Neural progenitor cell (in vitro differentiated cells): ENCODE measurements around the gene KLF16. TPM values are rescaled to one million over a fixed set of nuclear protein-coding genes. Genes with fewer than 3 reads are reported as not detected.
A peak's percentile ranks its signal among the peaks of the same experiment; 100 is the strongest.

Experiments used
- DNase-seq: peaks from one replicate; pipeline ENCODE4 v3.0.0-alpha.2; 2016; ENCODE audit warnings: low spot score
- H2AFZ ChIP-seq: fragments of 200-600 bp; sonication (generic); replicated peaks from 2 replicates; pipeline ENCODE4 v1.6.1; 2016; ENCODE audit warnings: antibody characterized with exemption
- H3F3A ChIP-seq: fragments of 200-600 bp; sonication (generic); 2 replicates; pipeline ENCODE4 v1.6.1; 2016; ENCODE audit warnings: antibody characterized with exemption, low read depth
- H3K27ac ChIP-seq: fragments of 200-600 bp; sonication (generic); 2 replicates; pipeline ENCODE4 v1.5.1; 2016; ENCODE audit warnings: mild to moderate bottlenecking
- H3K27me3 ChIP-seq: fragments of 200-600 bp; sonication (generic); 2 replicates; pipeline ENCODE4 v1.6.1; 2016; ENCODE audit warnings: mild to moderate bottlenecking, moderate library complexity
- H3K36me3 ChIP-seq: fragments of 200-600 bp; sonication (generic); 2 replicates; pipeline ENCODE4 v1.5.1; 2016
- H3K4me1 ChIP-seq: fragments of 200-600 bp; sonication (generic); 2 replicates; pipeline ENCODE4 v1.6.1; 2016; ENCODE audit warnings: mixed run types
- H3K4me2 ChIP-seq: fragments of 200-600 bp; sonication (generic); 2 replicates; pipeline ENCODE4 v1.6.1; 2016
- H3K4me3 ChIP-seq: fragments of 200-600 bp; sonication (generic); 2 replicates; pipeline ENCODE4 v1.5.1; 2016
- H3K79me2 ChIP-seq: fragments of 200-600 bp; sonication (generic); 2 replicates; pipeline ENCODE4 v1.6.1; 2016; ENCODE audit warnings: low read depth
- H3K9ac ChIP-seq: fragments of 200-600 bp; sonication (generic); 2 replicates; pipeline ENCODE4 v1.6.1; 2016
- H3K9me3 ChIP-seq: fragments of 200-600 bp; sonication (generic); 2 replicates; pipeline ENCODE4 v1.5.1; 2016; ENCODE audit warnings: low read depth
- H4K20me1 ChIP-seq: fragments of 200-600 bp; sonication (generic); 2 replicates; pipeline ENCODE4 v1.6.1; 2016; ENCODE audit warnings: low read depth
- H3K27ac Mint-ChIP-seq: 3 replicates; pipeline ENCODE4 v1.8.0; 2021; ENCODE audit warnings: mixed read lengths
- H3K27me3 Mint-ChIP-seq: 2 replicates; pipeline ENCODE4 v1.8.0; 2022; ENCODE audit warnings: low read depth, mild to moderate bottlenecking, inconsistent platforms, moderate library complexity, mixed read lengths; ENCODE audit not compliant: insufficient read depth
- H3K36me3 Mint-ChIP-seq: 3 replicates; pipeline ENCODE4 v1.8.0; 2021; ENCODE audit warnings: mixed read lengths
- H3K4me1 Mint-ChIP-seq: 3 replicates; pipeline ENCODE4 v1.8.0; 2021; ENCODE audit warnings: mixed read lengths
- H3K4me3 Mint-ChIP-seq: 3 replicates; pipeline ENCODE4 v1.8.0; 2021; ENCODE audit warnings: mild to moderate bottlenecking, moderate library complexity, mixed read lengths
- H3K9me3 Mint-ChIP-seq: 3 replicates; pipeline ENCODE4 v1.8.0; 2020; ENCODE audit warnings: mixed read lengths
- EZH2 ChIP-seq: fragments of 200-600 bp; sonication (generic); IDR thresholded peaks from 2 replicates; pipeline ENCODE4 v1.6.1; 2017; ENCODE audit warnings: antibody characterized with exemption, mild to moderate bottlenecking, moderate library complexity
- EZH2phosphoT487 ChIP-seq: fragments of 200-600 bp; sonication (generic); IDR thresholded peaks from 2 replicates; pipeline ENCODE4 v1.6.1; 2017; ENCODE audit warnings: antibody characterized with exemption
- total RNA-seq: library from RNA; depleted of rRNA; stranded (reverse); fragments of >200 nt; gene quantifications from 2 replicates; pipeline ENCODE4 v1.2.3, GENCODE V29; 2015; ENCODE audit warnings: low replicate concordance
- TF ChIP-seq, protein P1 (sequence below): fragments of 200-600 bp; sonication (generic); IDR thresholded peaks from 2 replicates; pipeline ENCODE4 v1.5.1; 2017; ENCODE audit warnings: antibody characterized with exemption, mild to moderate bottlenecking

Gene KLF16
- total RNA-seq, 1 donor from 2014 or later, result 1.0 TPM

- Histone ChIP-seq H3K27me3 (peaks cover 7% of the 10 kb centered on the region), H3K36me3 (no peaks in the 10 kb centered on the region)
Measured at GRCh38 chr19:1816530-1817298, 46.7 kb downstream of the KLF16 start.

DNA sequence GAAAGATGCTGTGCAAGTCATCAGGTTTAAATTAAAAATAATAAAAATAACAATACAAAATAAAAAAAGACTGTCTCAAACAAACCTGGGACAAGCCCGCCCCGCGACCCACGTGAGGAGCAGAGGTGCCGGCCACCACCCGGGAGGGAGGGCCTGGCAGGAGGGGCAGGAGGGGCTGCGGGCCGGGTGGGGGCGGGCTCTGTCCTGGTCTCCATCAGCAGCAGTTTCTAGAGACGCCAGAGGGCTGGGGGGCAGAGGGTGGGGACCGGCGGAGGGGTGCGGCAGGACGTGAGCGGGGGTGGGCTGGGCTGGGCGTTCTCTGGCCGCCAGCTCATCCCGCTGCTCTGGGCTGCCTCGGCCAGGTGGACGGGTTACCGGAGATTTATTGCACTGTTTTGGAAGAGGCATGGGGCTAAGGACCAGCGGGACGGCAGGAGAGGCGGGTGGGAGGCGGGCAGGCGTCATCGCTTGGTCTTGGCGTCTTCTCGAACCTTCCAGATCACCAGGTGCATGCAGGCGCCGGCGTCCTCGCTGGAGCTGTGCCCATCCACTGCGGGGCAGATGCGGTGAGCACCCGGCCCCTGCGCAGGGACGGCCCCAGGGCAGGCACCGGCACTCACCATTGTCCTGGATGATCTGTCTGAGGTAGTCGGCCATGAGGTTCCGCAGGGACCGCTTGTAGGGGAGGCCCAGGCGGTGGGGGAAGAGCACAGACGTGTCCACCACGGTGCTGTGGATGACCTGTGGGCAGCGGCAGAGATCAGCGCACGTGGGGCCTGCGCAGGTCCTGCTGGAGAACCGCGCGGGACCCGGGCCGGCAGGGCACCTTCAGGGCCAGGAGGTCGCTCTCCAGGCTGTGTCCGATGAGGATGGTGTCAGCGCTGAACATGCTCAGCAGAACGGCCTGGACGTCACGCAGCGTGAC is 47.5 kb downstream of the KLF16 start:
- Mint-ChIP-seq H3K36me3 (peaks cover 4% of the 10 kb centered on the region), H3K9me3 (no peaks in the 10 kb centered on the region), H3K4me1 (peaks cover 10% of the 10 kb centered on the region), H3K27me3 (peaks cover 7% of the 10 kb centered on the region), H3K4me3 (no peak overlapping the region), H3K27ac (no peak overlapping the region)
- H4K20me1 ChIP-seq, result peaks cover 11% of the 10 kb centered on the region
- H3K36me3 ChIP-seq, result no peaks in the 10 kb centered on the region
- H3K4me2 ChIP-seq, result no peak overlapping the region
- no peak for DNase-seq
- H3K9ac ChIP-seq, result no peak overlapping the region
- no peak overlapping the region for H2AFZ ChIP-seq
- H3K27me3 ChIP-seq, result peaks cover 15% of the 10 kb centered on the region
- H3K4me3 ChIP-seq, result no peak overlapping the region
- H3K27ac ChIP-seq, result no peak overlapping the region
- H3K79me2 ChIP-seq, result no peaks in the 10 kb centered on the region
- H3F3A ChIP-seq, result peaks cover under 1% of the 10 kb centered on the region
- no peaks in the 10 kb centered on the region for H3K9me3 ChIP-seq
- no peaks in the 10 kb centered on the region for H3K4me1 ChIP-seq
- TF ChIP-seq, protein P1, sequence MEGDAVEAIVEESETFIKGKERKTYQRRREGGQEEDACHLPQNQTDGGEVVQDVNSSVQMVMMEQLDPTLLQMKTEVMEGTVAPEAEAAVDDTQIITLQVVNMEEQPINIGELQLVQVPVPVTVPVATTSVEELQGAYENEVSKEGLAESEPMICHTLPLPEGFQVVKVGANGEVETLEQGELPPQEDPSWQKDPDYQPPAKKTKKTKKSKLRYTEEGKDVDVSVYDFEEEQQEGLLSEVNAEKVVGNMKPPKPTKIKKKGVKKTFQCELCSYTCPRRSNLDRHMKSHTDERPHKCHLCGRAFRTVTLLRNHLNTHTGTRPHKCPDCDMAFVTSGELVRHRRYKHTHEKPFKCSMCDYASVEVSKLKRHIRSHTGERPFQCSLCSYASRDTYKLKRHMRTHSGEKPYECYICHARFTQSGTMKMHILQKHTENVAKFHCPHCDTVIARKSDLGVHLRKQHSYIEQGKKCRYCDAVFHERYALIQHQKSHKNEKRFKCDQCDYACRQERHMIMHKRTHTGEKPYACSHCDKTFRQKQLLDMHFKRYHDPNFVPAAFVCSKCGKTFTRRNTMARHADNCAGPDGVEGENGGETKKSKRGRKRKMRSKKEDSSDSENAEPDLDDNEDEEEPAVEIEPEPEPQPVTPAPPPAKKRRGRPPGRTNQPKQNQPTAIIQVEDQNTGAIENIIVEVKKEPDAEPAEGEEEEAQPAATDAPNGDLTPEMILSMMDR, result no peak
- no peak for TF ChIP-seq EZH2
- no peak for TF ChIP-seq EZH2phosphoT487

More at GRCh38 chr19:1816530-1817298, 46.7 kb downstream of the KLF16 start:
- no peaks in the 10 kb centered on the region for H3K4me1 ChIP-seq
- H3K4me1 Mint-ChIP-seq, result peaks cover 9% of the 10 kb centered on the region
- DNase-seq, result no peak
- TF ChIP-seq, protein P1, result no peak
- no peak for TF ChIP-seq EZH2phosphoT487
- TF ChIP-seq EZH2, result no peak
- no peak overlapping the region for H3K9ac ChIP-seq
- H3K79me2 ChIP-seq, result no peaks in the 10 kb centered on the region
- H4K20me1 ChIP-seq, result peaks cover 11% of the 10 kb centered on the region
- H3F3A ChIP-seq, result no peaks in the 10 kb centered on the region
- H3K27ac ChIP-seq, result no peak overlapping the region
- no peak overlapping the region for H3K4me2 ChIP-seq
- no peak overlapping the region for H3K27ac Mint-ChIP-seq
- no peak overlapping the region for H3K4me3 ChIP-seq
- no peak overlapping the region for H3K4me3 Mint-ChIP-seq
- peaks cover 4% of the 10 kb centered on the region for H3K36me3 Mint-ChIP-seq
- no peaks in the 10 kb centered on the region for H3K9me3 Mint-ChIP-seq
- H2AFZ ChIP-seq, result no peak overlapping the region
- H3K27me3 Mint-ChIP-seq, result peaks cover 7% of the 10 kb centered on the region
- H3K9me3 ChIP-seq, result no peaks in the 10 kb centered on the region

- Mint-ChIP-seq H3K36me3 (no peaks in the 10 kb centered on the region), H3K9me3 (no peaks in the 10 kb centered on the region), H3K4me1 (peaks cover 12% of the 10 kb centered on the region), H3K27ac (no peak overlapping the region), H3K4me3 (peak overlapping the region; percentile 38), H3K27me3 (peaks cover 8% of the 10 kb centered on the region)
- Histone ChIP-seq H4K20me1 (peaks cover 11% of the 10 kb centered on the region), H3K4me1 (no peaks in the 10 kb centered on the region), H3F3A (peaks cover 2% of the 10 kb centered on the region), H3K9ac (no peak overlapping the region), H3K4me3 (no peak overlapping the region), H3K27ac (no peak overlapping the region), H2AFZ (no peak overlapping the region), H3K36me3 (no peaks in the 10 kb centered on the region), H3K27me3 (peaks cover 17% of the 10 kb centered on the region), H3K79me2 (no peaks in the 10 kb centered on the region), H3K9me3 (no peaks in the 10 kb centered on the region), H3K4me2 (no peak overlapping the region)
- no peak for DNase-seq
- TF ChIP-seq EZH2phosphoT487, result no peak
- TF ChIP-seq EZH2, result no peak
Measured at GRCh38 chr19:1814833-1815604, 48.4 kb downstream of the KLF16 start.
